HG02571 (cell line): ENCODE results near the gene TSPAN4.

Experiments used
- ATAC-seq: cut with Tn5 transposase; IDR thresholded peaks from one replicate; pipeline ENCODE4 v1.9.1; 2021; ENCODE audit warnings: mild to moderate bottlenecking, moderate library complexity; ENCODE audit not compliant: unreplicated experiment

The TSPAN4 gene, protein sequence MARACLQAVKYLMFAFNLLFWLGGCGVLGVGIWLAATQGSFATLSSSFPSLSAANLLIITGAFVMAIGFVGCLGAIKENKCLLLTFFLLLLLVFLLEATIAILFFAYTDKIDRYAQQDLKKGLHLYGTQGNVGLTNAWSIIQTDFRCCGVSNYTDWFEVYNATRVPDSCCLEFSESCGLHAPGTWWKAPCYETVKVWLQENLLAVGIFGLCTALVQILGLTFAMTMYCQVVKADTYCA

DNA sequence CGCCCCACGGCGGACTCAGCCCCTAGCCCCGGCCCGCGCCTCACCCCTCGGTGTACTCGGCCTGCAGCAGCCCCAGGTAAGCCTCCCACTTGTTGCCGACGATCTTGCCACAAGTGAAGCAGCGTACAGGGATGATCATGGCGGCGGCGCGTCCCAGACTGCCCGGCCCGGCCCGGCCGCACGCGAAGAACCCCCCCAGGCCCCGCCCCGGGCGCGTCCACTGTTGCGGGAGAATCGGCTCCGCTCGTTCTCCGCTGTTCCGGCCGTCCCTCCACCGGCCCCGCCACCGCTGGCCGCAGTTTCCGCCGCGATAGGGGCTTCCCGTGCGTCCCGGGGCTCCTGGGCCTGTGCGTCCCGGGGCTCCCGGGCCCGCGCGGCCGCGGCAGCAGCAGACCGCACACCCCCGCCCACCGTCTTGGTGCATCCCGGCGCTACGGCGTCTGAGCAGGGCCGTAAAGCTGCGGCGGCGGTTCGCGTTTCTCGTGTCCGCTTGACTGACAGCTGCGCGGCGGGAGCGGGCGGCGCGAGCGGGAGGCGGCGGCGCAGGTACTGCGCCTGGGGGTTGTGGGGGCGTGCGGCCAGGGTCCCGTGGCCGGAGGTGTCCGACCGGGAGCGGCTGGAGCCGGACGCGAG is at the start of gene TSPAN4, which contains the start of gene POLR2L:
TSPAN4 (plus strand) TSS at position 483 of the 633 bp plus-strand sequence. CDS start 7,453 bp downstream, outside the sequence.
POLR2L (minus strand) TSS at position 160 of the 633 bp plus-strand sequence; CDS start at position 139, 21 bp downstream.
- peak; percentile 44 for ATAC-seq

DNA sequence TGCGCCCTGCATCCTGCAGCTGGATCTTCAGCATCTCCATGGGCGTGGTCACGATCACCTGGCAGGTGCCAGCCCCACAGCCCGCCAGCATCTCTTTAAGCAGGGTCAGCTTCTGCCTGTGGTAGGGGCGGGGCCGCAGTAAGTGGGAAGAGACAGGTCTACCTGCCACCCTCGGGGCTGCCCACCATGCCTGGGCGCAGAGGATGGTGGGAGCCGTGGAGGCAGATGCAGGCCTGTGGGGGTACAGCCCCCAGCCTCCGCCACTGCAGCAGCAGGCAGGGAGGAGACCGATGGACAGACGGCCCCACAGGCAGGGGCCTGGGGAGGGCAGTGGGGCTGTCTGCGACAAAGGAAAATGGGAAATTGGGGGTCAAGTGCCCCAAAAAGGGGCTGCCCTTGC is 49.8 kb upstream of the TSPAN4 start:
- ATAC-seq = no peak

DNA sequence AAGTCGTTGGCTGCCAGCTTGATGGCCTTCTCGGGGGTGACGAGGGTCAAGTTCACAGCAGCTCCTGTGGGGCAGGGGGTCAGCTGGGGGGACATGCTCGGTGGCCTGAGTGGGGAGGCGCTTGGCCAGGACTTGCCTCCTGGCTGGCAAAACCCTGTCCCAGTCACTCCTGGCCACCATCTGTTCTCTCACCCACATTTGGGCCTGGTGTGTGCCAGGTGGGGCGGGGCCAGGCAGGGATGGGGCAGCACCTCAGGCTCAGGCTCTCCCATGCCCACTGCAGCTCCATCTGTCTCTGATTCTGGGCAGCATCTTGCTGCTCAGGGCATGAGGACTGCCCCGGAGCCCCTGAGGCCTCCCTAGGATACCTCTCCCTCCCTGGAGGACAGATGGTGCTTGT is 49.1 kb upstream of the TSPAN4 start:
- ATAC-seq = no peak

DNA sequence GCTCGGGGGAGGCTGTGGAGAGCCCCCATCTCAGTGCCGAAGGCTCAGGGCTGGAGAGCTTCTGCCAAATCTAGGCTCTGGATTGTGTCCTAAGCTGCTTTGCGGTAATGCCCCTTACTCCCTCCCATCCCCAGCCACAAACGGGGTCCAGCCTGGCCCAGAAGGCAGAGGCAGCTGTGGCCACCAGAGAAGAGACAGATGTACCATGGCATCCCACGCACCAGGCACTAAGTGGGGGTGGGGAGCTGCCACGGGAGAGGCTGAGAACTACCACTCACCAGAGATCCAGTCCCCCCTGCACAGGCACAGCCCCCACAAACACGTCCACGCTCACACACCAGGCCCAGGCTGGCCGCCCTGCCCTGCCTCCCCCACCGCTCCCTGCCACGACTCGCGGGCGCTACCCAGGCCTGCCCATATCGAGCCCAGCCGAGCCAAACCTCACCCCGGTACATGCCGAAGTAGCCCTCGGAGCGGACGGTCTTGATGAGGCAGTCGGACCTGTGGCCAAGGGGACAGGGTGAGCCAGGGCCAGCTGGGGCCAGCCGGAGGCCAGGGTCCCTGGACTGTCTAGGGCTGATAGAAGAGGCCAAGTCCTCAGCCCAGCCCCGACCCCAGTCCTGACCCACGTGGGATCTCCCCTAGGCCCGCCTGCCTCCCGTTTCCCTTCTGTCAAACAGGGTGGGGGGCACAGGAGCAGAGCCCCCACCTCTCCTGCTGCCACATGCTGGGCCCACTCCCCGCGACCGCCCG is 48.5 kb upstream of the TSPAN4 start:
- ATAC-seq = no peak

DNA sequence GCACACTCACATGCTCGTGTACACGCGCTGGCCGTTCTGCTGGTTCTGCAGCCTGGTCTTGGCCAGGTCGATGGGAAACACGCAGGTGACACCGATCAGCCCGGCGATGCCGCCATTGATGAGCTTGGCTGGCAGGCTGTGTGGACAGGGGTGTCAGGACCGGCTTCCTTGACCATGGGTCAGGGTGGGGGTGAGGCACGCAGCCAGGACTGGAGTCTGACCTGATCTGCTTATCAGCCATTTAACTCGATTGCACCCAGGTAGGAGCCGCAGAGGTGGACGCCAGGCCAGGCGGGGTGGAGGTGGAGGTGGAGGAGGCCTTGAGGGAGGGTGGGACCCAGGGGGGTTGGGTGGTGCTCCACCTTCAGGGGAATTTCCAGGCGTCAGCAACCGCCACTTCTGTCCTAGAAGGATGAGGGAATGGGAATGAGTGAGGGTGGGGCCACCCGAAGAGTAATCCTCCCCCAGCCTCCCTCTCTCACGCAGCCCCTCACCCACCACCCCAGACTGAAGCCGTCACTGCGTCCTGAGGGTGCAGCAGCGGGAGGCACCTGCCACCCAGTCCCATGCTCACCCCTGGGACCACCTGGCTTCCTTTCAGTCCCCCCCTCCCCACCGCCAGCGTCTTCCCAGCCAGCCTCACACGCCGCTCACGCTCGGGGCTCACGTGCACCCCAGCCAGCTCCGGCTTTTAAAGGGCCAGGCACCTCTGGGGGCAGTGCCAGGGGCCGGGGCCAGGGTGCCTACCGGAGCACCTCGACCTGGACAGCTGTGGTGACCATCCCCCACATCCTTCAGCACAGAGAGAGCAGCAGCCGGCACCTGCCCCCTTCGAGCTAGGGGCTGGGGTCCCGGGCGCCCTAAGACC is 47.7 kb upstream of the TSPAN4 start:
- no peak for ATAC-seq

DNA sequence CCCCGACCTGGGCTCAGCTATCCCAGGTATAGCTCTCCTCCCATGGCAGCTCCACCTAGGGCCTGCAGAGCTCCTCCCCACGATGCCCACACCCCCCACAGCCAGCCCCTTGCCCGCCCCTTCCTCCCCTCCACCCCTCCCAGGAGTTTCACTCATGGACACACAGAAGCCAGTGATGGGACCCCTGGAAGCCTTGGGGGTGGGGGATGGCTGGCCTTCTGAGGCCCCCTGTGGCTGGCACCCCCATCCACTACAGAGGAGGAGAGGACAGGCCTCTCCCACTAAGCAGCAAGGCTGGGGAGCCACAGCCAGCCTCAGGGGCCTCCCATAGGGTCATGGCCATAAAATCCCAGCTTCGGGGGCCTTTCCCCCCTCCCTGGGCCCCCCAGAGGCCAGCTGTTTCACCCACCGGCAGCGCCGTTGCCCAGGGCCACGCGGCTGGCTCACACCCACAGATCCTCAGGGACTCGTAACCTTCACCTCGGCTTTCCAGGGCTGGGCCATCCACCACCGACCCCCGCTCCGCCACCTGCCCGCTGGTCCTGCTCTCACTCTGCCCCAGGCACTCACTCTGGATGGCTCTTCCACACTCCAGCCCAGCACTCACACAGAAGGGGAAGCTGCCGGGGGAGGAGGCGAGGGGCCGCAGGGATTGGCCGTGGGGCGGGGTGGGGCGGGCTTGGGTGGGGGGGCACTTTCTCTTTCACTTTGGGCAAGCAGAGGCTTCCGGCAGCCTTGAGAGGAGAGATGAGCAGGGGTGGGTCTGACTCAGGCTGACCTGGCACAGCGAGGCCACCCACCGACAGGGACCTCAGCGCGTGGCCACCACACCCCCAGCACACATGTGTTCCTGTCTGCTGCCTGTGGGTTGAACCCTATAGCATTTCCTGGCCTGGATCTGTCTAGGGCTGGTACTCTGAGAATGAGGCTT is 46.8 kb upstream of the TSPAN4 start:
- no peak for ATAC-seq

DNA sequence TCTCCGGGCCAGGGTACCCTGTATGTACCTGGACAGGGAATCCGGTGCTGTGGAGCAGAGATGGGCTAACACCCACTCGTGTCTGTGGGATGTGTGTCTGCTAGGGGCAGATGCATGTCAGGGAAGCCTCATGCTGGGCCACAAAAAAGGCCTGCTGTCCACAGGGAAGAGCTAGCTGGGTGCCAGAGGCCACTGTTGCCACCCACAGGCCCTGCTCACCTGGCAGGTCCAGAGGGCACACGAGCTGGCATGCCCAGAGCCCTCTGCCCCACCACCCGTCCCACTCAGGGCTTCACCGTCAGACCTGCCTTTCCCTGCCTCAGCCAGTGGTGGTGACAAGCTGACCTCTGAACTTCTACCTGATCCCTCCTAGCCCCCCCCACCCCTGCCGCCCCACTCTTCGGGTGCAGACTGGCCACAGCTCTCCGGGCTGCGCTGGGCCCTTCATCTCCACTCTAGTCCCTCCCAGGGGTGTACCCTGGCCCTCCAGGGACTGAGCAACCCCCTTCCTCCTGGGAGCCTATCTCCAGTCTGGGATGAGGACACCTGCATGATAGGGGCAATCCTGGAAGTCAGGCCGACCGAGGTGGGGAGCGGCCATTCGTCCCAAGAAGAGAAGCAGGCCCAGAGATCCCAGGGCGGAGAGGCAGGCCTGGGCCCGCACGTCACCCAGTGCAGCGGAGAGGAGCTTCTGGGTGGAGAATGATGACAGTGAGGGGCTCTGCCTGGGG is 45.9 kb upstream of the TSPAN4 start:
- ATAC-seq = no peak

DNA sequence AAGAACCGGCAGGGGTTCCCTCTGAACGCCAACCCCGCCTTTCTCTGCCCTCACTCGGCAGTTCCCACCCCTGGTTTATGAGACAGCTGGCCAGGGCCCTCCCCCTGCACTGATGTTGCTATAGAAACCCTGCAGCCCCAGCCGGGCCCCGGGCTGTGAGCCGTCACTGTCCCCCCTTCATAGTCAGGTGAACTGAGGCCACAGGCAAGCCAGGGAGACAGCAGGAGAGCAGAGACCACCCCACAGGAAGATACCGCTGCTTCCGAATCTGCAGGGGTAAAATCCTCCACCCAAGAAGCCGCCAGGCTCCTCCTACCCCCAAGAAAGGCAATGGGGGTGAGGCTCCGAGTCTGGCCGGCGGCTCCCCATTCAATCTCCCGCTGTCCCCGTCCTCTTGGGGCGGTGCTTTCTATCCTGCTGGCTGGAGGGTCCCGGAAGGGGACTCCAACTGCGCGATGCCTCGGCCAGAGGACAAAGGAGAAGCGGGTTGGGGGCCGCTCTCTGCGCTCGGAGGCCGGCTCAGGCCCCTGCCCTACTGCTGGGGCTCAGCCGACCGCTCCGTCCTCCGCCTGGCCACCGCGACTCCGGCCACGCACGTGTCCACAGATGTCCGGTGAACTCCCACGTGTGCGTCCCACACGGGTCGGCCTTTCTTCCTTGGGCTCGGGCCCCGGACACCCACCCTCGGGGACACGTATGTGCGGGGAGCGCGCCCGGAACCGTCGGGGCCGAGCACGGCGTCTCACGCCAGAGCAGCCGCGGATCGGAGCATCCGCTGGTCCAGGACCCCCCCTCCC is 45.2 kb upstream of the TSPAN4 start:
- ATAC-seq = peak; percentile 35

DNA sequence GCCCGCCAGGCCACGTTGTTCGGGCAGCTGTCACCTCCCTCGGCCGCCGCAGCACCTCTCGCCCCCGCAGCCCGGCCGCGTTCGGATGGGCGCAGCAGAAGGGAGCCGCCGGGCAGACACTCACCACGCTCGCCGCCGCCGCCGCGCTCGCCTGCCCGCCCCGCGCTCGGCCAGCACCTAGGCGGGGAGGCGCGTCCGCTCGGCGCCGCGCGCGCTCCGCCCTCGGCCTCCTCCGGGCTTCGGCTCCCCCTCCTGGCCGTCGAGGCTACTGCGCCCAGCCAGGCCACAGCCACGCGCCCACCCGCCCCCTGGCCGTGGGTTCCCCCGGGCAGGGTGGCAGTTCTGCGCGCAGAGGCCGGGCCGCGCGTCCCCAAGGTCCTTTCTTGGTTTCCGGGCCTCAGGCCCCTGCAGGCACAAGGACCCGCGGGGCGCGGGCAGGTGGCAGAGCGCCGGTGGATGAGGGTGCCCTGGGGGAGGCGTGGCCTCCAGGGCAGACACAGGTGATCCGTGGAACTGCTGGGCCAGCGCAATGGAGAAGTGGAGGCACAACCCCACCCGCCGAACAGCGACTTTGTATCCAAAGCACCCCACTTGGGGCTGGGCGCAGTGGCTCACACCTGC is 44.4 kb upstream of the TSPAN4 start, which contains the start of gene SLC25A22:
SLC25A22 (minus strand) TSS at position 189 of the 621 bp plus-strand sequence. CDS start 3,275 bp downstream, outside the sequence.
- ATAC-seq = peak; percentile 49

DNA sequence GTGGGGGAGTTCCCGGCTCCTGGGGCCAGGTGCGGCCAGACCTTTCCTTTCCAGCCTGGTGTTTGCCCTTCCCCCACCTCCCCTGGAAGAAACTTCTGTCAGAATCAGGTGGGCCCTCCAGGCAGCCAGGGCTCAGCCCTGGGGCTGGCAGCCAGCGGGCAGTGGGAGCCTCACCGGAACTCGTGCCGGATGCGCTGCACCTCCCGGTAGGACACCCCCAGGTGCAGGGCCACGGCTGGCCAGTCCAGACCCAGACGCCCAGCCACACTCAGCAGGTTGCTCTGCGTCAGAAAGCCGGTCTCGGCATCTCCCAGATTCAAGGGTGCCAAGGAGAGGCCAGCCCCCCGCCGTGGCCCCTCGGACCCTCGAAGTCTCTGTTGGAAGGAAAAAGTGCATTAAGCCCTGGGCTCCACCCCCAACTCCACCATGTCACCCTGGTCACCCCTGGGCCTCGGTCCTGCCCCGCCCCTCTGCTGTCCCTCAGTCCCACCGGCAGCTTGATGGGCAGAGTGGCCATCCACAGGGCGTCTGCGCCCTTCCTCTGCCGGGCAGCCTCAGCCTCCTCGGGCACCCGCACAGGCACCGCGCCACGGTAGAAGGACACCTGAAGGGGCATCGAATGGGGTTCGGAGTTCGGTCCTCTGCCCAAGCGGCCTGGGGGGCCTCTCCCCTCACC is 42.9 kb upstream of the TSPAN4 start:
- ATAC-seq = no peak

DNA sequence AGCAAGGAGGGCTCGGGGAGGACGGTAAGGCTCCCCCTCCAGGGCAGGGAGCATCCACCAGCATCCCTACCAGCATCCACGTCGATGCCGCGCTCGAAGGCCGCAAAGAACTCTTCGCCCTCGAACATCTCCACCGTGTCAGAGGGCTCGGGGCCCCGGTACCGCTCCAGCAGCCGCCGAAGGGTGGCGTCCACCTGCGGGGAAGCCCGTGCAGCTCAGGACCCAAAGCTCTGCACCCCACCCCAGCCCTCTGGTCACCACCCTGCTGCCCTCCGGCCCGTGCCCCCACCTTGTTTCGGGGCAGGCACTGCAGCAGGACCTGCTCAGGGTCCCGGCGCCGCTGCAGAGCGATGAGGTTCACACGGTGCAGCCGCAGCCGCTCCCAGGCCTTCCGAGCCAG is 42.2 kb upstream of the TSPAN4 start:
- no peak for ATAC-seq

DNA sequence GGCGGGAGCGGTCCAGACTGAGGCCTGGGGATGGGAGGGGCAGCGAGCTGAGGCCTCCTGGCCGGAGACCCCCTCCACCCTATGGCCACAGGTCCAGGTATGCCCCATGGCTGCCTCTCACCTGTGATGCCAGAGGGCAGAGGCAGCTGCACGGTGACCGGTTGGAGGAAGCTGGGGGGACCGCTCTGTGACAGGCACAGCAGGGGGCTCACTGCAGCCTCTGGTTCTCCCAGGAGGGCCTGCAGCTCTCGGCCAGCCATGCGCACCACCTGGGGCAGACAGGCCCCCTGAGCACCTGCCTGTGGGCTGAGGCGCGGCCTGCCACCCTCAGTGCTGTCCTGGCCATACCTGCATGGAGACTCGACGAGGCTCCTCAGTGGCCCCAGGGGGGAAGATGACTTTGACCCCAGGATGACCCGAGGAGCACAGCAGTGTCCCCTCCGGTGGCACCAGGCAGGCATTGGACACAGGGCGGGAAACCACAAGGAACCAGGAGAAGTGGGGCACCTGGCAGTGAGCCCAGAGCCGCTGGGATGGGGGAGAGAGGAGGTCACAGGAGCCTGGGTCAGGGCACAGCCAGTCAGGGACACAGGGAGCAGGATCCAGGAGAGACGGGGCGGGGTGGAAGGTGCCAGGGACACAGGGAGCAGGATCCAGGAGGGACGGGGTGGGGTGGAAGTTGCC is 41.4 kb upstream of the TSPAN4 start:
- no peak for ATAC-seq

DNA sequence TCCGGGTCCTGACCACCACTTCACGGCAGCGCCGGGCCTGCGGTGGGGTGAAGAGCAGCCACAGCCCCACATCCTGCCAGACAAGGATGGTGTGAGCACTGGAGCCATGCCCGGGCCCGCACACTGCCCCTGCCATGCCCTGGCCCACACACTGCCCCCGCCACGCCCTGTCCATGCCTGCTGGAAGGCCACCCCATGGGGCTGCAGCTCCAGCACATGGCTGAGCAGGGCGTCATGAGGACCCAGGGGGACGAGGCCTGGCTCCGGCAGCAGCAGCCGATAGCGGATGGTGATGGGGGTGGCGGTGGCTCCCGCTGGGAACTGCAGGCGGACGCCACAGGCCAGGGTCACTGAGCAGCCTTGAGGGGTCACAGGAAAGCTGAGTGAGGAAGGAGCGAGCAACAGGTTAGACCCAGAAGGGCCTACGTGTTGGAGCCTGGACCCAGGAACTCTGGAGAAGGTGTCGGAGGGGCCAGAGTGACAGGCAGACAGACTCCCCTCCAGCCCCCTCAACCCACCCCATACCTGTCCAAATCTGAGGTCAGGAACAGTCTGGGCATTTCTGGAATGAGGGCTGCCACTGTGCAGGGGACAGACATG is 40.5 kb upstream of the TSPAN4 start:
- ATAC-seq = no peak

DNA sequence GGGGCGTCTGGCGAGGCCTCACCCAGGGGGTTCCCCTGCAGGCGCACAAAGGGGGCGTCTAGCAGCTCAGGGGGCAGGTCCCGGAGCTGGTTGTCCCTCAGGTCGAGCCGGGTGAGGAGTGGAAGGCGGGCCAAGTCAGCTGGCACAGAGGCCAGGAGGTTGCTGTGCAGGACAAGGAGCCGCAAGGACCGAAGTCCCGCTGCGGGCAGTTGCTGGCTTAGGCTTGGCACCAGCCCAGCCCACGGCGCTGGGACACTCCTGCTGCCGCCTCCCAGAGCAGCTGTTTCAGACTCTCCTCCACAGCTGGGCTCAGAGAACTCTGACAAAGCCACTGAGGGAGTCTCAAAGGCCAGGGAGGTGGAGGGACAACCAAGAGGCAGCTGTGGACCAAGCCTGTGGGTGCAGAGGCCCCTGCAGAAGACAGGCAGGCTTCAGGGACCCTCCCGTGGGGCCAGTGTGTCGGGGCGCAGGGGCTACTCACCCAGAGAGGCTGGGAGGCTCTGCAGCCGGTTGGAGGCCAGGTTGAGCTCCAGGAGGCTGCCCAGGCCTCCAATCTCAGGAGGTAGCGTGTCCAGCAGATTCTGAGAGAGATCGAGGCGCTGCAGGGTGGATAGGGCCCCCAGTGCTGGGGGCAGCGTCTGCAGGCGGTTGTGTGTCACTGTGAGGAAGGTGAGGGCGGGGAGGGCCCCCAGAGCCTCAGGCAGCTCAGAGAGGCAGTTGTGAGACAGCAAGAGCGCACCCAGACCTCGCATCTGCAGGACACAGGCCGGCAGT is 39.8 kb upstream of the TSPAN4 start:
- ATAC-seq = no peak

DNA sequence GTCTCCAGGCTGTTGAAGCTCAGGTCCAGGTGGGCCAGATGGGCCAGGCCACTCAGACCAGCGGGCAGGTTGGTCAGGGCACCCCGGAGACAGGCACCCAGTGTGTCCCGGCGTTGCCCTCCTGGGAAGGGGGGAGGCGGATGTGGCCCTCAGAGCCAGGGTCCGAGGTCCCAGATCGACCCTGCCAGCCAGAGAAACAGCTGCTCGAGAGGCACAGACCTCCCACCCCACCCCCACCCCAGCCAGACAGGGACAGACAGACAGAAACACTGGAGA is 39.2 kb upstream of the TSPAN4 start:
- ATAC-seq = no peak
